GM06990 (cell line): ENCODE results near the gene GSC2.

ENCODE experiments used
- DNase-seq: peaks from one replicate; pipeline ENCODE4 v3.0.0-alpha.2; 2011; ENCODE audit not compliant: insufficient read length; ENCODE audit errors: extremely low read depth
- H3K27me3 ChIP-seq: replicated peaks from 2 replicates; pipeline ENCODE4 v1.6.0; 2011; ENCODE audit warnings: low read length; ENCODE audit not compliant: control insufficient read depth, insufficient read depth
- H3K36me3 ChIP-seq: 2 replicates; pipeline ENCODE4 v1.5.1; 2011; ENCODE audit warnings: low read length; ENCODE audit not compliant: control insufficient read depth, insufficient read depth
- H3K4me3 ChIP-seq: replicated peaks from 2 replicates; pipeline ENCODE4 v1.5.1; 2011; ENCODE audit warnings: low read depth, mild to moderate bottlenecking, control low read depth, low read length
- CTCF ChIP-seq: IDR thresholded peaks from 2 replicates; pipeline ENCODE4 v1.5.1; 2011; ENCODE audit warnings: low read length, control low read depth, mild to moderate bottlenecking, inconsistent platforms; ENCODE audit not compliant: insufficient read depth, poor library complexity, severe bottlenecking

GSC2 gene

GRCh38 chr22:19149991-19150390 is at the start of gene GSC2:
Gene GSC2 (minus strand): TSS chr22:19150292. CDS start chr22:19150283, 9 bp downstream.
- no peak for TF ChIP-seq CTCF
- H3K36me3 ChIP-seq = no peaks in the 10 kb centered on the region
- DNase-seq = no peak
- H3K4me3 ChIP-seq = peak within 1 kb of the TSS; percentile 22
- peaks cover 1% of the 10 kb centered on the region; the same call in 1 of the 2 replicates for H3K27me3 ChIP-seq

- H3K36me3 ChIP-seq = no peaks in the 10 kb centered on the region
- no peak for TF ChIP-seq CTCF
Observed at GRCh38 chr22:19199479-19199878, 49.4 kb upstream of the GSC2 start.

GRCh38 chr22:19197997-19198865 is 48.1 kb upstream of the GSC2 start:
- no peak for DNase-seq
- Histone ChIP-seq H3K27me3 (no peaks in the 10 kb centered on the region; the same call in 1 of the 2 replicates), H3K36me3 (no peaks in the 10 kb centered on the region), H3K4me3 (no peak overlapping the region)
- TF ChIP-seq CTCF = no peak

More at GRCh38 chr22:19199479-19199878, 49.4 kb upstream of the GSC2 start:
- Histone ChIP-seq H3K27me3 (no peaks in the 10 kb centered on the region; the same call in 1 of the 2 replicates), H3K4me3 (no peak overlapping the region)
- DNase-seq = no peak

- DNase-seq = no peak
- Histone ChIP-seq H3K36me3 (no peaks in the 10 kb centered on the region), H3K4me3 (no peak overlapping the region), H3K27me3 (no peaks in the 10 kb centered on the region)
- no peak for TF ChIP-seq CTCF
Observed at GRCh38 chr22:19196841-19197612, 46.9 kb upstream of the GSC2 start.

- no peak overlapping the region for H3K4me3 ChIP-seq
- DNase-seq = no peak
- no peaks in the 10 kb centered on the region for H3K27me3 ChIP-seq
- TF ChIP-seq CTCF = no peak
- no peaks in the 10 kb centered on the region for H3K36me3 ChIP-seq
Observed at GRCh38 chr22:19195796-19196731, 46.0 kb upstream of the GSC2 start.
